ENCODE measurements around the gene MCCC2.
"Not testable (repeated sequence)": the region's sequence is repeated elsewhere in the genome, so short reads cannot be mapped to it uniquely, and the experiment has no call there.

The MCCC2 gene

GRCh38 chr5:71663191-71663969 is 76.2 kb downstream of the MCCC2 start:
- no peak for DNase-seq

- not testable (repeated sequence) for DNase-seq
These were observed 77.5 kb downstream of the MCCC2 start for GRCh38 chr5:71664615-71665014.

GRCh38 chr5:71666321-71666720 is 79.2 kb downstream of the MCCC2 start:
- no peak for DNase-seq

- DNase-seq, result no peak
These were observed 90.8 kb downstream of the MCCC2 start for GRCh38 chr5:71677977-71678376.

- no peak for DNase-seq
These were observed 92.6 kb downstream of the MCCC2 start for GRCh38 chr5:71679714-71680113.

GRCh38 chr5:71680510-71680909 is 93.4 kb downstream of the MCCC2 start:
- DNase-seq, result no peak

GRCh38 chr5:71681296-71681695 is 94.2 kb downstream of the MCCC2 start:
- DNase-seq, result no peak

- DNase-seq, result no peak
These were observed 97.2 kb downstream of the MCCC2 start for GRCh38 chr5:71684309-71684708.

- DNase-seq, result no peak
These were observed 106.8 kb downstream of the MCCC2 start for GRCh38 chr5:71693828-71694427.

- no peak for DNase-seq
These were observed 107.9 kb downstream of the MCCC2 start for GRCh38 chr5:71695071-71695470.

- no peak for DNase-seq
These were observed 108.5 kb downstream of the MCCC2 start for GRCh38 chr5:71695595-71695994.

GRCh38 chr5:71697967-71698366 is 110.8 kb downstream of the MCCC2 start:
- no peak for DNase-seq

GRCh38 chr5:71699233-71699632 is 112.1 kb downstream of the MCCC2 start:
- no peak for DNase-seq

GRCh38 chr5:71699751-71700150 is 112.6 kb downstream of the MCCC2 start:
- no peak for DNase-seq

GRCh38 chr5:71700803-71701202 is 113.7 kb downstream of the MCCC2 start:
- DNase-seq, result no peak

- DNase-seq, result peak; percentile 12
These were observed 114.3 kb downstream of the MCCC2 start for GRCh38 chr5:71701407-71701806.

GRCh38 chr5:71703941-71704340 is 116.8 kb downstream of the MCCC2 start:
- DNase-seq, result no peak

GRCh38 chr5:71705421-71705820 is 118.3 kb downstream of the MCCC2 start:
- no peak for DNase-seq

- DNase-seq, result no peak
These were observed 119.8 kb downstream of the MCCC2 start for GRCh38 chr5:71706906-71707305.
